ENCODE data around the gene ARAP1. TPM values are rescaled to one million over a fixed set of nuclear protein-coding genes. Genes with fewer than 3 reads are reported as not detected.

Gene ARAP1
- total RNA-seq, 1 donor = 95.2 TPM

DNA sequence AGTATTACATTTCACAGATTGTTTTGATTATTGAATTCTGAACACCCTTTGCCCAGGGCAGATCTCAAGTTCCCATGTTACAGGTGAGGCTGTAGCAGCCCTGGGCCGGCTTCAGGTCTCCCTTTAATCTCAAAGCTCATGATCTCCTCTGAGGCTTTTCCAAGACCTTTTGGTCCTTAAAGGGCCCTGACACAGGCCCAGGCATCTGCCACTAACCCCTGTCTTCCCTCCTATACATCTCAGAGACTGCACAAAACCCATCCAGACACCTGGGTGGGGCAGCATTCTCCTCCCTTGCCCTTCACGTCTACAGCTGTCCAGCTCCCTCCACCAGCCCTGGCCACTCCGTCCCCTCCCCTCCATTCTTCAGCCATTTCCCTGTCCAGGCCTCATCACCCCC is 115.8 kb downstream of the ARAP1 start:
- Histone ChIP-seq H3K36me3 (ENCODE audit: insufficient read depth, low read length) (no peaks in the 10 kb centered on the region), H2AFZ (ENCODE audit: low read length) (no peak overlapping the region), H4K20me1 (ENCODE audit: insufficient read depth, low read length) (no peaks in the 10 kb centered on the region), H3K27me3 (ENCODE audit: insufficient read depth, low read length) (peaks cover 45% of the 10 kb centered on the region), H3K4me3 (ENCODE audit: insufficient read depth, low read length) (no peak overlapping the region), H3K27ac (ENCODE audit: low read depth, low read length) (no peak overlapping the region), H3K9me3 (ENCODE audit: low read depth, low read length) (no peaks in the 10 kb centered on the region), H3K4me1 (ENCODE audit: insufficient read depth, low read length) (no peaks in the 10 kb centered on the region), H3K4me2 (ENCODE audit: insufficient read depth, low read length) (no peak overlapping the region), H3K79me2 (ENCODE audit: insufficient read depth, low read length) (no peaks in the 10 kb centered on the region)
- TF ChIP-seq, protein P1, sequence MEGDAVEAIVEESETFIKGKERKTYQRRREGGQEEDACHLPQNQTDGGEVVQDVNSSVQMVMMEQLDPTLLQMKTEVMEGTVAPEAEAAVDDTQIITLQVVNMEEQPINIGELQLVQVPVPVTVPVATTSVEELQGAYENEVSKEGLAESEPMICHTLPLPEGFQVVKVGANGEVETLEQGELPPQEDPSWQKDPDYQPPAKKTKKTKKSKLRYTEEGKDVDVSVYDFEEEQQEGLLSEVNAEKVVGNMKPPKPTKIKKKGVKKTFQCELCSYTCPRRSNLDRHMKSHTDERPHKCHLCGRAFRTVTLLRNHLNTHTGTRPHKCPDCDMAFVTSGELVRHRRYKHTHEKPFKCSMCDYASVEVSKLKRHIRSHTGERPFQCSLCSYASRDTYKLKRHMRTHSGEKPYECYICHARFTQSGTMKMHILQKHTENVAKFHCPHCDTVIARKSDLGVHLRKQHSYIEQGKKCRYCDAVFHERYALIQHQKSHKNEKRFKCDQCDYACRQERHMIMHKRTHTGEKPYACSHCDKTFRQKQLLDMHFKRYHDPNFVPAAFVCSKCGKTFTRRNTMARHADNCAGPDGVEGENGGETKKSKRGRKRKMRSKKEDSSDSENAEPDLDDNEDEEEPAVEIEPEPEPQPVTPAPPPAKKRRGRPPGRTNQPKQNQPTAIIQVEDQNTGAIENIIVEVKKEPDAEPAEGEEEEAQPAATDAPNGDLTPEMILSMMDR (IDR thresholded peaks at IDR 0.05; ENCODE audit: extremely low read depth, low read depth, low read length) = no peak
- no peak for DNase-seq (ENCODE audit: insufficient read length, low spot score, missing footprints)

DNA sequence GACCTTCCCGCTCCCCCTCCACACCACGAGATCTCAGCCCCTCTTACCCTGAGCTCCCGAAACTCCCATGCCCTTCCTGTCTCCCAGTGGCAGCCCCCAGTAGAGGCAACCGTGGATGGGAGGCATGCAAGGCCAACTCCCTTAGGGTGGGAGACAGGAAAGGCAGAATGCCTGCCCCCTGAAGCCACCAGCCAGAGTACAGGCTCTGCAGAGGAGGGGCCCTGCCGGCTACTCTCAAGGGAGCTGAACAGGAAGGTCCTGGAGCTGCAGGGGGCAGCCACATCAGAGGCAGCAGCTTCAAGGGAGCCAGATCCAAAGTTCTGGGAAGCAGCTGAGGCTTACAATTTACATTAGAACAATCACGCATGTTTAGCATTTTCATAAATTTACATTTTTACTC is 116.3 kb downstream of the ARAP1 start:
- Histone ChIP-seq H4K20me1 (ENCODE audit: insufficient read depth, low read length) (no peaks in the 10 kb centered on the region), H2AFZ (ENCODE audit: low read length) (no peak overlapping the region), H3K27ac (ENCODE audit: low read depth, low read length) (no peak overlapping the region), H3K4me2 (ENCODE audit: insufficient read depth, low read length) (no peak overlapping the region), H3K9me3 (ENCODE audit: low read depth, low read length) (no peaks in the 10 kb centered on the region), H3K27me3 (ENCODE audit: insufficient read depth, low read length) (peaks cover 41% of the 10 kb centered on the region), H3K79me2 (ENCODE audit: insufficient read depth, low read length) (no peaks in the 10 kb centered on the region), H3K36me3 (ENCODE audit: insufficient read depth, low read length) (no peaks in the 10 kb centered on the region), H3K4me1 (ENCODE audit: insufficient read depth, low read length) (no peaks in the 10 kb centered on the region), H3K4me3 (ENCODE audit: insufficient read depth, low read length) (no peak overlapping the region)
- no peak for DNase-seq (ENCODE audit: insufficient read length, low spot score, missing footprints)
- TF ChIP-seq, protein P1 (IDR thresholded peaks at IDR 0.05; ENCODE audit: extremely low read depth, low read depth, low read length) = no peak

DNA sequence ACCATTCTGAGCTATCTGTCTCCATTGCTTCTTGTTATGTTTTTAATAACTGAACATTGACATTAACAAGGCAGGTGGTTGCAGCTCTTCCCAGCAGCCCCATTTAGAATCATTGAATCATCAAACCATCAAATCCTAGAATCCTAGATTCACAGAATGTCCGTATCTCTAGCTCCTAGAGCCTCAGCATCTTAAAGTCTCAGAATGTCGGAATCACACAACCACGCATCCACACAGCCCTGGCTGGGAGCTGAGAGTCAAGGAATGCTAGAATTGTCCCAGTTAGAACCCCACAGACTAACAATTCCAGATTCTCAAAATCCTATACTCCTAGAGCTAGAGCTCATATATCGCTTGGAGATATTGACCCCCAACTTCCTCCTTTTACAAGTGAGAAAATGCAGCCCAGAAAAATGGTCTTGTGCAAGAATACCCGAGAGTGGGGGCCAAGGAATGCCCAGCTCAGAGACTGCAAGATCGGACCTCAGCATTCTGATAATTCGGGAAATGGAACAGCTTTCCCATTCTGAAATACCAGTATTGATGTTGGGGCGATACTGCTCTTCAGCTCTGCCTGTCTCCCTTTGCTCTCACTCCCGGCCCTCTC is 116.8 kb downstream of the ARAP1 start:
- Histone ChIP-seq H3K4me1 (ENCODE audit: insufficient read depth, low read length) (no peaks in the 10 kb centered on the region), H3K4me2 (ENCODE audit: insufficient read depth, low read length) (no peak overlapping the region), H3K36me3 (ENCODE audit: insufficient read depth, low read length) (no peaks in the 10 kb centered on the region), H3K79me2 (ENCODE audit: insufficient read depth, low read length) (no peaks in the 10 kb centered on the region), H3K27me3 (ENCODE audit: insufficient read depth, low read length) (peaks cover 36% of the 10 kb centered on the region), H3K9me3 (ENCODE audit: low read depth, low read length) (no peaks in the 10 kb centered on the region), H3K27ac (ENCODE audit: low read depth, low read length) (no peak overlapping the region), H4K20me1 (ENCODE audit: insufficient read depth, low read length) (no peaks in the 10 kb centered on the region), H3K4me3 (ENCODE audit: insufficient read depth, low read length) (no peak overlapping the region), H2AFZ (ENCODE audit: low read length) (no peak overlapping the region)
- TF ChIP-seq, protein P1 (IDR thresholded peaks at IDR 0.05; ENCODE audit: extremely low read depth, low read depth, low read length) = no peak
- no peak for DNase-seq (ENCODE audit: insufficient read length, low spot score, missing footprints)

Small RNA genes lying within 50 kb of the gene (small RNA-seq; reads per million reads assigned to genes)
- gene MIR4692 = not detected
- not detected for gene RF00019

Other genes starting within 250 kb of the ARAP1 start
- gene PDE2A, start 78.0 kb downstream of the ARAP1 start, total RNA-seq = 0.36 and 0.59 TPM in 2 replicates
- 25.3 and 25.7 TPM in 2 replicates for gene STARD10, start 41.6 kb upstream of the ARAP1 start, total RNA-seq
- gene ATG16L2, start 62.0 kb upstream of the ARAP1 start, total RNA-seq = 11.9 and 12.4 TPM in 2 replicates

Data from osteoblast (primary cell).